Liver (tissue), 9 donors: ENCODE measurements around the gene ARRDC1. TPM values are rescaled to one million over a fixed set of nuclear protein-coding genes. Genes with fewer than 3 reads are reported as not detected.

Source experiments
- DNase-seq: peaks from one replicate; pipeline ENCODE4 v3.0.0-alpha.2; 2017; ENCODE audit warnings: low spot score
- H3K27ac ChIP-seq, 2 donors: one replicate each; pipeline ENCODE4 v1.7.0; 2013; ENCODE audit warnings: inconsistent platforms in 2 of 2, low read length in 2 of 2, control low read depth in 1 of 2, low read depth in 1 of 2, mild to moderate bottlenecking in 1 of 2
- H3K27me3 ChIP-seq, 4 donors: one replicate each; pipeline versions ENCODE4 v1.6.1 to v1.7.0; 2013; ENCODE audit warnings: low read length in 3 of 4, inconsistent platforms in 1 of 4, mild to moderate bottlenecking in 1 of 4, moderate library complexity in 1 of 4; ENCODE audit not compliant: control insufficient read depth in 4 of 4, insufficient read depth in 4 of 4
- H3K36me3 ChIP-seq, 4 donors: one replicate each; pipeline versions ENCODE4 v1.6.1 to v1.7.0; 2013; ENCODE audit warnings: low read length in 3 of 4, mild to moderate bottlenecking in 3 of 4, low read depth in 1 of 4, moderate library complexity in 1 of 4; ENCODE audit not compliant: control insufficient read depth in 4 of 4, insufficient read depth in 3 of 4
- H3K4me1 ChIP-seq, 4 donors: one replicate each; pipeline versions ENCODE4 v1.6.1 to v1.7.0; 2013; ENCODE audit warnings: low read length in 3 of 4, mild to moderate bottlenecking in 3 of 4, moderate library complexity in 1 of 4; ENCODE audit not compliant: control insufficient read depth in 4 of 4, insufficient read depth in 4 of 4
- H3K4me3 ChIP-seq, 3 donors: one replicate each; pipeline versions ENCODE4 v1.6.1 to v1.7.0; 2013; ENCODE audit warnings: low read length in 3 of 3, control low read depth in 1 of 3, low read depth in 1 of 3, mild to moderate bottlenecking in 1 of 3
- H3K9ac ChIP-seq, 2 donors: one replicate each; pipeline ENCODE4 v1.7.0; 2013; ENCODE audit warnings: low read length in 2 of 2, mild to moderate bottlenecking in 2 of 2, moderate library complexity in 2 of 2, control low read depth in 1 of 2, low read depth in 1 of 2
- H3K9me3 ChIP-seq, 4 donors: one replicate each; pipeline versions ENCODE4 v1.6.1 to v1.7.0; 2013; ENCODE audit warnings: low read length in 3 of 4; ENCODE audit not compliant: control insufficient read depth in 4 of 4
- ATF3 ChIP-seq: IDR thresholded peaks from 2 replicates; pipeline ENCODE4 v1.6.1; 2016; ENCODE audit warnings: antibody characterized with exemption
- CTCF ChIP-seq: fragments of 150-350 bp; IDR thresholded peaks from 2 replicates; pipeline ENCODE4 v1.5.1; 2017; ENCODE audit warnings: improper control_type of control experiment, low read depth, low read length; ENCODE audit not compliant: missing input control
- EGR1 ChIP-seq, 2 donors: IDR thresholded peaks; 2 replicates each; pipeline ENCODE4 v1.6.1; 2016 to 2018; ENCODE audit warnings: antibody characterized with exemption in 2 of 2, low read depth in 2 of 2
- FOXA1 ChIP-seq: IDR thresholded peaks from 2 replicates; pipeline ENCODE4 v1.6.1; 2016; ENCODE audit warnings: antibody characterized with exemption
- FOXA2 ChIP-seq: IDR thresholded peaks from 2 replicates; pipeline ENCODE4 v1.6.1; 2016; ENCODE audit warnings: antibody characterized with exemption
- GABPA ChIP-seq, 2 donors: IDR thresholded peaks in 1 of 2; conservative IDR thresholded peaks in 1 of 2; 2 replicates each; pipeline ENCODE4 v1.6.1; 2016; ENCODE audit warnings: antibody characterized with exemption in 2 of 2, mild to moderate bottlenecking in 1 of 2, moderate library complexity in 1 of 2
- HNF4A ChIP-seq, 2 donors: conservative IDR thresholded peaks; 2 replicates each; pipeline ENCODE4 v1.6.1; 2016; ENCODE audit warnings: antibody characterized with exemption in 2 of 2, mild to moderate bottlenecking in 2 of 2
- HNF4G ChIP-seq: IDR thresholded peaks from 2 replicates; pipeline ENCODE4 v1.6.1; 2016; ENCODE audit warnings: antibody characterized with exemption
- JUND ChIP-seq, 2 donors: IDR thresholded peaks; 2 replicates each; pipeline ENCODE4 v1.6.1; 2016; ENCODE audit warnings: antibody characterized with exemption in 2 of 2
- MAX ChIP-seq: IDR thresholded peaks from 2 replicates; pipeline ENCODE4 v1.6.1; 2016; ENCODE audit warnings: antibody characterized with exemption
- NR2F2 ChIP-seq: IDR thresholded peaks from 2 replicates; pipeline ENCODE4 v1.6.1; 2016; ENCODE audit warnings: antibody characterized with exemption
- RAD21 ChIP-seq, 2 donors: IDR thresholded peaks; 2 replicates each; pipeline ENCODE4 v1.6.1; 2016; ENCODE audit warnings: antibody characterized with exemption in 2 of 2, mild to moderate bottlenecking in 2 of 2
- REST ChIP-seq: IDR thresholded peaks from 2 replicates; pipeline ENCODE4 v1.6.1; 2016; ENCODE audit warnings: antibody characterized with exemption, mild to moderate bottlenecking
- RXRA ChIP-seq, 2 donors: IDR thresholded peaks; 2 replicates each; pipeline ENCODE4 v1.6.1; 2017 to 2018; ENCODE audit warnings: antibody characterized with exemption in 2 of 2, mild to moderate bottlenecking in 1 of 2
- SP1 ChIP-seq: IDR thresholded peaks from 2 replicates; pipeline ENCODE4 v1.6.1; 2018; ENCODE audit warnings: antibody characterized with exemption, mild to moderate bottlenecking
- TAF1 ChIP-seq: conservative IDR thresholded peaks from 2 replicates; pipeline ENCODE4 v1.6.1; 2016; ENCODE audit warnings: antibody characterized with exemption, mild to moderate bottlenecking
- YY1 ChIP-seq: IDR thresholded peaks from 2 replicates; pipeline ENCODE4 v1.6.1; 2016; ENCODE audit warnings: antibody characterized with exemption, mild to moderate bottlenecking
- ZBTB33 ChIP-seq: IDR thresholded peaks from 2 replicates; pipeline ENCODE4 v1.6.1; 2016; ENCODE audit warnings: antibody characterized with exemption
- WGBS: extraction: QIAGEN DNeasy Blood & Tissue Kit; methylation state at CpG from one replicate; pipeline ENCODE4 v1.1.7; 2013; 5-methylcytosine and 5-hydroxymethylcytosine counted together
- polyA plus RNA-seq, 2 donors: library from polyadenylated mRNA; stranded (reverse) in 1 of 2; unstranded in 1 of 2; fragments of 200-250 nt in 1 of 2; fragments of >200 nt in 1 of 2; fragmentation: Nextera tagmentation in 1 of 2; extraction: Ambion mirVana in 1 of 2; gene quantifications; one replicate each; pipeline versions ENCODE4 v1.2.1 to v1.2.3, GENCODE V29; 2013 to 2015
- total RNA-seq, 2 donors: library from RNA; depleted of rRNA; stranded (reverse); fragments of >200 nt; gene quantifications; one replicate each; pipeline ENCODE4 v1.2.3, GENCODE V29; 2014
- donor health status: healthy.
- donor health status: healthy.
- donor health status: healthy.
- donor health status: healthy.
- donor health status: healthy.

The ARRDC1 gene
- total and polyA plus RNA-seq, 4 donors, result 9.8 to 31.6 (median 23.4) TPM

- 69% methylated on average over 15 of the region's 15 CpGs for WGBS
- no peak for TF ChIP-seq FOXA1
- no peak for TF ChIP-seq HNF4A (conservative IDR thresholded peaks at IDR 0.05)
- TF ChIP-seq REST, result no peak
- TF ChIP-seq TAF1, result no peak
- TF ChIP-seq ATF3, result no peak
- TF ChIP-seq JUND (IDR thresholded peaks at IDR 0.05), result no peak
- no peak for TF ChIP-seq GABPA (IDR thresholded peaks at IDR 0.05 in 1 of 2, conservative IDR thresholded peaks at IDR 0.05 in 1 of 2)
- TF ChIP-seq SP1, result no peak
- Histone ChIP-seq H3K36me3 (peaks cover 0 to 6% (median 1%) of the 10 kb centered on the region in 4 donors), H3K4me3 (no peak overlapping the region), H3K4me1 (no peaks in the 10 kb centered on the region), H3K9ac (no peak overlapping the region), H3K27me3 (no peaks in the 10 kb centered on the region), H3K27ac (no peak overlapping the region), H3K9me3 (no peaks in the 10 kb centered on the region)
- DNase-seq, result no peak
These were observed 41.7 kb downstream of the ARRDC1 start for GRCh38 chr9:137647096-137647714.

- no peak for DNase-seq
- no peaks in the 10 kb centered on the region for H3K27me3 ChIP-seq
- 89% methylated on average over 2 of the region's 2 CpGs for WGBS
- no peaks in the 10 kb centered on the region for H3K4me1 ChIP-seq
- no peak overlapping the region for H3K9ac ChIP-seq
- H3K36me3 ChIP-seq, result peaks cover 0 to 6% (median 1%) of the 10 kb centered on the region in 4 donors
- H3K4me3 ChIP-seq, result no peak overlapping the region
- H3K9me3 ChIP-seq, result no peaks in the 10 kb centered on the region
- no peak for TF ChIP-seq HNF4G
- no peak for TF ChIP-seq ATF3
- TF ChIP-seq SP1, result no peak
- no peak for TF ChIP-seq NR2F2
- TF ChIP-seq YY1, result no peak
- TF ChIP-seq EGR1 (IDR thresholded peaks at IDR 0.05; ENCODE audit: low read depth in 2 of 2), result no peak
- no peak for TF ChIP-seq RXRA (IDR thresholded peaks at IDR 0.05)
- TF ChIP-seq FOXA2, result no peak
- no peak for TF ChIP-seq FOXA1
- no peak for TF ChIP-seq MAX
- TF ChIP-seq ZBTB33, result no peak
- TF ChIP-seq CTCF, result no peak
- no peak for TF ChIP-seq RAD21 (IDR thresholded peaks at IDR 0.05)
- no peak overlapping the region for H3K27ac ChIP-seq
These were observed 42.9 kb downstream of the ARRDC1 start for GRCh38 chr9:137648396-137648795.
